ENCODE data around the gene SPCS1.
A peak's percentile ranks its signal among the peaks of the same experiment; 100 is the strongest.
"Not testable (repeated sequence)": the region's sequence is repeated elsewhere in the genome, so short reads cannot be mapped to it uniquely, and the experiment has no call there.

The SPCS1 gene

GRCh38 chr3:52714335-52715302, 8.7 kb downstream of the SPCS1 start:
- Histone ChIP-seq H3K27ac (ENCODE audit: low read depth, low read length) (no peak overlapping the region), H3K4me3 (ENCODE audit: low read depth, low read length) (peak overlapping the region; percentile 73), H3K9me3 (ENCODE audit: control insufficient read depth, insufficient read depth, low read depth, low read length) (no peaks in the 10 kb centered on the region), H3K4me1 (ENCODE audit: control insufficient read depth, insufficient read depth, low read length) (peaks cover 6% of the 10 kb centered on the region), H3K27me3 (ENCODE audit: control insufficient read depth, insufficient read depth, low read length) (no peaks in the 10 kb centered on the region), H3K36me3 (ENCODE audit: control insufficient read depth, insufficient read depth, low read length) (peaks cover 12% of the 10 kb centered on the region), H3K9ac (ENCODE audit: low read length) (peak overlapping the region; percentile 32)

- Histone ChIP-seq H3K9me3 (ENCODE audit: control insufficient read depth, insufficient read depth, low read depth, low read length) (no peaks in the 10 kb centered on the region), H3K27me3 (ENCODE audit: control insufficient read depth, insufficient read depth, low read length) (no peaks in the 10 kb centered on the region), H3K36me3 (ENCODE audit: control insufficient read depth, insufficient read depth, low read length) (peaks cover 12% of the 10 kb centered on the region), H3K4me3 (ENCODE audit: low read depth, low read length) (no peak overlapping the region), H3K9ac (ENCODE audit: low read length) (no peak overlapping the region), H3K4me1 (ENCODE audit: control insufficient read depth, insufficient read depth, low read length) (peaks cover 6% of the 10 kb centered on the region), H3K27ac (ENCODE audit: low read depth, low read length) (no peak overlapping the region)
Measured at GRCh38 chr3:52715714-52716305, 9.9 kb downstream of the SPCS1 start.

GRCh38 chr3:52719618-52720017, 13.7 kb downstream of the SPCS1 start:
- no peaks in the 10 kb centered on the region for H3K27me3 ChIP-seq (ENCODE audit: control insufficient read depth, insufficient read depth, low read length)
- no peak overlapping the region for H3K9ac ChIP-seq (ENCODE audit: low read length)

GRCh38 chr3:52721002-52721729, 15.3 kb downstream of the SPCS1 start:
- peaks cover 3% of the 10 kb centered on the region; the same call in 1 of the 2 replicates for H3K36me3 ChIP-seq (ENCODE audit: control insufficient read depth, insufficient read depth, low read length)
- H3K27me3 ChIP-seq (ENCODE audit: control insufficient read depth, insufficient read depth, low read length) = no peaks in the 10 kb centered on the region
- H3K9ac ChIP-seq (ENCODE audit: low read length) = no peak overlapping the region
- no peak overlapping the region for H3K4me3 ChIP-seq (ENCODE audit: low read depth, low read length)
- no peaks in the 10 kb centered on the region for H3K4me1 ChIP-seq (ENCODE audit: control insufficient read depth, insufficient read depth, low read length)
- H3K27ac ChIP-seq (ENCODE audit: low read depth, low read length) = no peak overlapping the region
- H3K9me3 ChIP-seq (ENCODE audit: control insufficient read depth, insufficient read depth, low read depth, low read length) = no peaks in the 10 kb centered on the region

More at GRCh38 chr3:52719618-52720017, 13.7 kb downstream of the SPCS1 start:
- Histone ChIP-seq H3K9me3 (ENCODE audit: control insufficient read depth, insufficient read depth, low read depth, low read length) (no peaks in the 10 kb centered on the region), H3K4me1 (ENCODE audit: control insufficient read depth, insufficient read depth, low read length) (peaks cover 6% of the 10 kb centered on the region), H3K36me3 (ENCODE audit: control insufficient read depth, insufficient read depth, low read length) (peaks cover 3% of the 10 kb centered on the region; the same call in 1 of the 2 replicates), H3K4me3 (ENCODE audit: low read depth, low read length) (no peak overlapping the region), H3K27ac (ENCODE audit: low read depth, low read length) (no peak overlapping the region)

GRCh38 chr3:52721730-52722008, 15.8 kb downstream of the SPCS1 start:
- Histone ChIP-seq H3K9ac (ENCODE audit: low read length) (no peak overlapping the region), H3K27ac (ENCODE audit: low read depth, low read length) (no peak overlapping the region), H3K36me3 (ENCODE audit: control insufficient read depth, insufficient read depth, low read length) (peaks cover 3% of the 10 kb centered on the region; the same call in 1 of the 2 replicates), H3K4me1 (ENCODE audit: control insufficient read depth, insufficient read depth, low read length) (no peaks in the 10 kb centered on the region), H3K27me3 (ENCODE audit: control insufficient read depth, insufficient read depth, low read length) (no peaks in the 10 kb centered on the region), H3K4me3 (ENCODE audit: low read depth, low read length) (no peak overlapping the region), H3K9me3 (ENCODE audit: control insufficient read depth, insufficient read depth, low read depth, low read length) (no peaks in the 10 kb centered on the region)

- H3K9me3 ChIP-seq (ENCODE audit: control insufficient read depth, insufficient read depth, low read depth, low read length) = no peaks in the 10 kb centered on the region
- no peak overlapping the region for H3K9ac ChIP-seq (ENCODE audit: low read length)
- H3K4me1 ChIP-seq (ENCODE audit: control insufficient read depth, insufficient read depth, low read length) = no peaks in the 10 kb centered on the region
- H3K27ac ChIP-seq (ENCODE audit: low read depth, low read length) = no peak overlapping the region
- H3K27me3 ChIP-seq (ENCODE audit: control insufficient read depth, insufficient read depth, low read length) = no peaks in the 10 kb centered on the region
- peaks cover 3% of the 10 kb centered on the region; the same call in 1 of the 2 replicates for H3K36me3 ChIP-seq (ENCODE audit: control insufficient read depth, insufficient read depth, low read length)
- H3K4me3 ChIP-seq (ENCODE audit: low read depth, low read length) = no peak overlapping the region
Measured at GRCh38 chr3:52722491-52722890, 16.6 kb downstream of the SPCS1 start.

GRCh38 chr3:52723935-52724334, 18.0 kb downstream of the SPCS1 start:
- H3K36me3 ChIP-seq (ENCODE audit: control insufficient read depth, insufficient read depth, low read length) = peaks cover 5% of the 10 kb centered on the region
- H3K4me3 ChIP-seq (ENCODE audit: low read depth, low read length) = no peak overlapping the region
- H3K4me1 ChIP-seq (ENCODE audit: control insufficient read depth, insufficient read depth, low read length) = no peaks in the 10 kb centered on the region
- no peak overlapping the region for H3K27ac ChIP-seq (ENCODE audit: low read depth, low read length)
- no peak overlapping the region for H3K9ac ChIP-seq (ENCODE audit: low read length)
- H3K27me3 ChIP-seq (ENCODE audit: control insufficient read depth, insufficient read depth, low read length) = no peaks in the 10 kb centered on the region
- no peaks in the 10 kb centered on the region; the same call in 1 of the 2 replicates for H3K9me3 ChIP-seq (ENCODE audit: control insufficient read depth, insufficient read depth, low read depth, low read length)

- Histone ChIP-seq H3K4me1 (ENCODE audit: control insufficient read depth, insufficient read depth, low read length) (no peaks in the 10 kb centered on the region), H3K9ac (ENCODE audit: low read length) (no peak overlapping the region), H3K27ac (ENCODE audit: low read depth, low read length) (no peak overlapping the region), H3K9me3 (ENCODE audit: control insufficient read depth, insufficient read depth, low read depth, low read length) (no peaks in the 10 kb centered on the region; the same call in 1 of the 2 replicates), H3K36me3 (ENCODE audit: control insufficient read depth, insufficient read depth, low read length) (peaks cover 4% of the 10 kb centered on the region), H3K4me3 (ENCODE audit: low read depth, low read length) (no peak overlapping the region), H3K27me3 (ENCODE audit: control insufficient read depth, insufficient read depth, low read length) (no peaks in the 10 kb centered on the region)
Measured at GRCh38 chr3:52724511-52724910, 18.6 kb downstream of the SPCS1 start.

- peaks cover 40% of the 10 kb centered on the region for H3K36me3 ChIP-seq (ENCODE audit: control insufficient read depth, insufficient read depth, low read length)
- not testable (repeated sequence) for H3K4me1 ChIP-seq (ENCODE audit: control insufficient read depth, insufficient read depth, low read length); H3K9ac ChIP-seq (ENCODE audit: low read length); H3K27ac ChIP-seq (ENCODE audit: low read depth, low read length); H3K9me3 ChIP-seq (ENCODE audit: control insufficient read depth, insufficient read depth, low read depth, low read length); H3K27me3 ChIP-seq (ENCODE audit: control insufficient read depth, insufficient read depth, low read length); H3K4me3 ChIP-seq (ENCODE audit: low read depth, low read length)
Measured at GRCh38 chr3:52728753-52729152, 22.8 kb downstream of the SPCS1 start.

- no peaks in the 10 kb centered on the region for H3K27me3 ChIP-seq (ENCODE audit: control insufficient read depth, insufficient read depth, low read length)
- H3K9me3 ChIP-seq (ENCODE audit: control insufficient read depth, insufficient read depth, low read depth, low read length) = peaks cover 5% of the 10 kb centered on the region; the same call in 1 of the 2 replicates
- H3K36me3 ChIP-seq (ENCODE audit: control insufficient read depth, insufficient read depth, low read length) = peaks cover 50% of the 10 kb centered on the region
- no peak overlapping the region for H3K27ac ChIP-seq (ENCODE audit: low read depth, low read length)
- H3K4me3 ChIP-seq (ENCODE audit: low read depth, low read length) = no peak overlapping the region
- H3K9ac ChIP-seq (ENCODE audit: low read length) = no peak overlapping the region
- H3K4me1 ChIP-seq (ENCODE audit: control insufficient read depth, insufficient read depth, low read length) = no peaks in the 10 kb centered on the region
Measured at GRCh38 chr3:52730681-52731080, 24.8 kb downstream of the SPCS1 start.

- Histone ChIP-seq H3K9ac (ENCODE audit: low read length) (no peak overlapping the region), H3K4me3 (ENCODE audit: low read depth, low read length) (no peak overlapping the region), H3K4me1 (ENCODE audit: control insufficient read depth, insufficient read depth, low read length) (no peaks in the 10 kb centered on the region), H3K36me3 (ENCODE audit: control insufficient read depth, insufficient read depth, low read length) (peaks cover 54% of the 10 kb centered on the region), H3K27ac (ENCODE audit: low read depth, low read length) (no peak overlapping the region), H3K27me3 (ENCODE audit: control insufficient read depth, insufficient read depth, low read length) (no peaks in the 10 kb centered on the region), H3K9me3 (ENCODE audit: control insufficient read depth, insufficient read depth, low read depth, low read length) (peaks cover 5% of the 10 kb centered on the region; the same call in 1 of the 2 replicates)
Measured at GRCh38 chr3:52731590-52731989, 25.7 kb downstream of the SPCS1 start.

Data from HUES6 (cell line).